Prostate gland (tissue), 2 donors: Measurements from ENCODE around the gene MAML2. TPM values are rescaled to one million over a fixed set of nuclear protein-coding genes. Genes with fewer than 3 reads are reported as not detected.

Source experiments
- DNase-seq: peaks from one replicate; pipeline ENCODE4 v3.0.0-alpha.2; 2019; ENCODE audit warnings: low spot score
- H3K27ac ChIP-seq, 2 donors: fragments of 200-600 bp; sonication (generic); 2 replicates each; pipeline ENCODE4 v1.5.1; 2017 to 2019
- H3K27me3 ChIP-seq: fragments of 200-600 bp; sonication (generic); replicated peaks from 2 replicates; pipeline ENCODE4 v1.5.1; 2019; ENCODE audit not compliant: insufficient read depth
- H3K36me3 ChIP-seq, 2 donors: fragments of 200-600 bp; sonication (generic); 1 replicate in 1 of 2; 2 replicates in 1 of 2; pipeline versions ENCODE4 v1.5.1 to v1.8.1; 2017 to 2019
- H3K4me1 ChIP-seq: fragments of 200-600 bp; sonication (generic); replicated peaks from 2 replicates; pipeline ENCODE4 v1.5.1; 2019
- H3K4me3 ChIP-seq, 2 donors: fragments of 200-600 bp; sonication (generic); 2 replicates each; pipeline ENCODE4 v1.5.1; 2017 to 2019
- H3K9me3 ChIP-seq: fragments of 200-600 bp; sonication (generic); 2 replicates; pipeline ENCODE4 v1.5.1; 2017
- CTCF ChIP-seq, 4 experiments: fragments of 200-600 bp in 2 of 4; fragments of 450-650 bp in 2 of 4; sonication (generic) in 2 of 4; IDR thresholded peaks; 1 replicate in 3 of 4; 2 replicates in 1 of 4; pipeline ENCODE4 v1.5.1; 2016 to 2019; ENCODE audit warnings: antibody characterized with exemption in 4 of 4, mild to moderate bottlenecking in 2 of 4, moderate library complexity in 2 of 4
- POLR2A ChIP-seq: fragments of 450-650 bp; IDR thresholded peaks from one replicate; pipeline ENCODE4 v1.6.1; 2016; ENCODE audit warnings: antibody characterized with exemption, mild to moderate bottlenecking
- POLR2AphosphoS5 ChIP-seq: sonication (generic); formaldehyde crosslinking; IDR thresholded peaks from one replicate; pipeline ENCODE4 v1.6.1; 2017; ENCODE audit warnings: antibody characterized with exemption
- WGBS: methylation state at CpG from one replicate; pipeline ENCODE4 v1.1.5; 2018; 5-methylcytosine and 5-hydroxymethylcytosine counted together
- intact Hi-C: fragments of 100-400 bp; cut with DNase I; formaldehyde crosslinking; loops from one replicate; pipeline ENCODE4 v1.14.2; 2022
- total RNA-seq, 2 donors: library from RNA; depleted of rRNA; stranded (reverse); fragments of >200 nt; gene quantifications; one replicate each; pipeline ENCODE4 v1.1.0, GENCODE V29; 2016

MAML2 gene
- total RNA-seq, 2 donors from 2014 or later: 28.9 to 30.4 TPM

- peaks cover 16% of the 10 kb centered on the region for H3K4me1 ChIP-seq
- no peaks in the 10 kb centered on the region for H3K27me3 ChIP-seq
- peak overlapping the region; percentile 43 to 56 for H3K27ac ChIP-seq
- intact Hi-C loops: no loop called here
- H3K9me3 ChIP-seq: no peaks in the 10 kb centered on the region
- WGBS: 66% methylated on average over 9 of the region's 9 CpGs
- DNase-seq: peak; percentile 42
- no peaks in the 10 kb centered on the region for H3K36me3 ChIP-seq
- H3K4me3 ChIP-seq: no peak overlapping the region
- TF ChIP-seq POLR2A: no peak
- TF ChIP-seq CTCF (IDR thresholded peaks at IDR 0.05): peak in 1 of 4 experiments; percentile 11
- TF ChIP-seq POLR2AphosphoS5: peak; percentile 19
Measured at GRCh38 chr11:96155627-96156378, 187.2 kb downstream of the MAML2 start.

- Histone ChIP-seq H3K27me3 (no peaks in the 10 kb centered on the region), H3K4me1 (peaks cover 16% of the 10 kb centered on the region), H3K4me3 (no peak overlapping the region), H3K27ac (peak overlapping the region; percentile 43 to 56), H3K36me3 (no peaks in the 10 kb centered on the region), H3K9me3 (no peaks in the 10 kb centered on the region)
- WGBS: 50% methylated on average over 7 of the region's 7 CpGs
- intact Hi-C loops: no loop called here
- no peak for TF ChIP-seq POLR2A
- no peak for TF ChIP-seq POLR2AphosphoS5
- TF ChIP-seq CTCF (IDR thresholded peaks at IDR 0.05): no peak
- DNase-seq: no peak
Measured at GRCh38 chr11:96154802-96155520, 188.0 kb downstream of the MAML2 start.

GRCh38 chr11:96152623-96153022 is 190.4 kb downstream of the MAML2 start:
- TF ChIP-seq CTCF (IDR thresholded peaks at IDR 0.05) (no peak), POLR2A (no peak), POLR2AphosphoS5 (no peak)
- DNase-seq: no peak
- Histone ChIP-seq H3K36me3 (no peaks in the 10 kb centered on the region), H3K4me1 (peaks cover 16% of the 10 kb centered on the region), H3K27ac (no peak overlapping the region), H3K9me3 (no peaks in the 10 kb centered on the region), H3K4me3 (no peak overlapping the region), H3K27me3 (no peaks in the 10 kb centered on the region)
- 38% methylated on average over 1 of the region's 1 CpG for WGBS
- intact Hi-C loops: no loop called here

GRCh38 chr11:96151501-96151900 is 191.5 kb downstream of the MAML2 start:
- intact Hi-C loops: no loop called here
- Histone ChIP-seq H3K9me3 (no peaks in the 10 kb centered on the region), H3K36me3 (no peaks in the 10 kb centered on the region), H3K27ac (no peak overlapping the region), H3K4me3 (no peak overlapping the region), H3K4me1 (peaks cover 16% of the 10 kb centered on the region), H3K27me3 (no peaks in the 10 kb centered on the region)
- no peak for DNase-seq
- TF ChIP-seq POLR2A (no peak), CTCF (IDR thresholded peaks at IDR 0.05) (no peak), POLR2AphosphoS5 (no peak)
- WGBS: 92% methylated on average over 3 of the region's 3 CpGs
